ENCODE results near the gene DRC3. TPM values are rescaled to one million over a fixed set of nuclear protein-coding genes. Genes with fewer than 3 reads are reported as not detected.

The DRC3 gene
- total and polyA plus RNA-seq, 2 donors (not counting 3 experiments of a cell fraction or from before 2014, with no cell fraction given) = 1.6 to 2.9 TPM

GRCh38 chr17:18056214-18056613, 83.6 kb downstream of the DRC3 start:
- DNase-seq (ENCODE audit: low read depth, low spot score) (no peak), FAIRE-seq (no peak)
- Histone ChIP-seq H3K27ac (ENCODE audit: insufficient read depth, low read depth, low read length) (no peak overlapping the region), H4K20me1 (replicated peaks; ENCODE audit: control insufficient read depth, extremely low read depth, insufficient read depth, low read length) (no peaks in the 10 kb centered on the region), H3K9ac (replicated peaks; ENCODE audit: extremely low read depth, insufficient read depth, low read length) (no peak overlapping the region), H3K4me3 (replicated peaks in 1 of 3; ENCODE audit: insufficient read depth in 1 of 3, low read depth in 1 of 3, low read length in 3 of 3) (no peak overlapping the region), H3K36me3 (ENCODE audit: control insufficient read depth in 2 of 2, extremely low read depth in 1 of 2, insufficient read depth in 2 of 2, low read length in 2 of 2) (peaks cover 9 to 19% of the 10 kb centered on the region in 2 experiments), H3K79me2 (ENCODE audit: control insufficient read depth, insufficient read depth, low read length) (no peaks in the 10 kb centered on the region), H3K9me1 (replicated peaks; ENCODE audit: control insufficient read depth, extremely low read depth, insufficient read depth, low read length) (no peaks in the 10 kb centered on the region), H3K27me3 (ENCODE audit: control insufficient read depth in 2 of 2, insufficient read depth in 2 of 2, low read length in 2 of 2) (no peaks in the 10 kb centered on the region), H2AFZ (ENCODE audit: low read depth, low read length) (no peak overlapping the region), H3K9me3 (replicated peaks; ENCODE audit: control insufficient read depth, insufficient read depth, low read length) (no peaks in the 10 kb centered on the region), H3K4me1 (ENCODE audit: control insufficient read depth, extremely low read depth, insufficient read depth, low read length) (peaks cover 4% of the 10 kb centered on the region), H3K4me2 (ENCODE audit: insufficient read depth, low read length) (no peak overlapping the region)
- ChIA-PET CTCF (interaction anchor here (1.2 kb wide), 1 partner anchor 13 kb away, joined by 3 read pairs; no protein-coding TSS in a partner anchor), POLR2A (no interaction called here)
- TF ChIP-seq FOS (IDR thresholded peaks at IDR 0.05; ENCODE audit: borderline replicate concordance, insufficient read depth, low read length) (no peak), POLR2AphosphoS5 (IDR thresholded peaks at IDR 0.05; ENCODE audit: insufficient read depth, low read depth, low read length) (no peak), GATA2 (IDR thresholded peaks at IDR 0.05; ENCODE audit: insufficient read depth, insufficient read length, low read depth, low read length) (no peak), EZH2 (IDR thresholded peaks at IDR 0.05; ENCODE audit: borderline replicate concordance, low read depth, low read length, severe bottlenecking) (no peak), POLR2A (IDR thresholded peaks at IDR 0.05; ENCODE audit: low read depth, low read length) (no peak), MYC (IDR thresholded peaks at IDR 0.05; ENCODE audit: low read depth, low read length) (no peak), CTCF (IDR thresholded peaks at IDR 0.05; ENCODE audit: extremely low read depth in 1 of 2, insufficient read depth in 1 of 2, low read depth in 1 of 2, low read length in 2 of 2) (no peak), MAX (IDR thresholded peaks at IDR 0.05; ENCODE audit: insufficient read depth, insufficient read length) (no peak), JUN (IDR thresholded peaks at IDR 0.05; ENCODE audit: borderline replicate concordance, insufficient read depth, insufficient read length, low read depth) (no peak)
- intact Hi-C loops (cut with micrococcal nuclease) (no loop called here), dilution Hi-C loops (cut with MboI; ENCODE audit: extremely low pct_ligation_motif_present, low sequenced_read_pairs) (no loop called here)
- BruUV-seq (replicated peaks) = no TSS peak
